WERI-Rb-1 (cell line): ENCODE measurements around the gene RNF208.
A peak's percentile ranks its signal among the peaks of the same experiment; 100 is the strongest.

Experiments used
- DNase-seq: peaks from one replicate; pipeline ENCODE4 v3.0.0-alpha.2; 2020
- H3K27ac ChIP-seq: fragments of 250-450 bp; sonication (Bioruptor Pico); 2 replicates; pipeline ENCODE4 v1.5.1; 2020; ENCODE audit warnings: mild to moderate bottlenecking, moderate library complexity
- H3K27me3 ChIP-seq: fragments of 250-450 bp; sonication (Bioruptor Pico); 2 replicates; pipeline ENCODE4 v1.5.1; 2021; ENCODE audit warnings: mild to moderate bottlenecking, low read depth, moderate library complexity; ENCODE audit not compliant: insufficient read depth, severe bottlenecking
- H3K36me3 ChIP-seq: fragments of 250-450 bp; sonication (Bioruptor Pico); 2 replicates; pipeline ENCODE4 v1.5.1; 2020; ENCODE audit warnings: mild to moderate bottlenecking, moderate library complexity
- H3K4me3 ChIP-seq: 2 replicates; pipeline ENCODE4 v1.5.1; 2011; ENCODE audit warnings: low read depth, mild to moderate bottlenecking, control low read depth, low read length
- H3K9me3 ChIP-seq: fragments of 250-450 bp; sonication (Bioruptor Pico); 2 replicates; pipeline ENCODE4 v1.5.1; 2021; ENCODE audit warnings: mild to moderate bottlenecking, moderate library complexity; ENCODE audit not compliant: severe bottlenecking
- CTCF ChIP-seq: IDR thresholded peaks from 2 replicates; pipeline ENCODE4 v1.5.1; 2011; ENCODE audit warnings: low read depth, mild to moderate bottlenecking, control low read depth, inconsistent platforms, low read length

The RNF208 gene

GRCh38 chr9:137195525-137196220 lies 26.4 kb downstream of the RNF208 start:
- Histone ChIP-seq H3K27ac (peak overlapping the region; percentile 77), H3K27me3 (no peaks in the 10 kb centered on the region), H3K4me3 (no peak overlapping the region), H3K36me3 (no peaks in the 10 kb centered on the region; the same call in 1 of the 2 replicates), H3K9me3 (no peaks in the 10 kb centered on the region)
- no peak for TF ChIP-seq CTCF
- DNase-seq, result peak; percentile 54

GRCh38 chr9:137194909-137195308 lies 27.1 kb downstream of the RNF208 start:
- TF ChIP-seq CTCF, result no peak
- DNase-seq, result peak; percentile 30
- peaks cover 3% of the 10 kb centered on the region; the same call in 1 of the 2 replicates for H3K36me3 ChIP-seq
- peak overlapping the region; percentile 77 for H3K27ac ChIP-seq
- no peak overlapping the region for H3K4me3 ChIP-seq
- H3K27me3 ChIP-seq, result no peaks in the 10 kb centered on the region
- H3K9me3 ChIP-seq, result no peaks in the 10 kb centered on the region

GRCh38 chr9:137194388-137194787 lies 27.7 kb downstream of the RNF208 start:
- Histone ChIP-seq H3K9me3 (no peaks in the 10 kb centered on the region), H3K27me3 (no peaks in the 10 kb centered on the region), H3K36me3 (peaks cover 4% of the 10 kb centered on the region; the same call in 1 of the 2 replicates), H3K27ac (peak overlapping the region; percentile 77), H3K4me3 (no peak overlapping the region)
- peak; percentile 52 for DNase-seq
- TF ChIP-seq CTCF, result no peak

DNA sequence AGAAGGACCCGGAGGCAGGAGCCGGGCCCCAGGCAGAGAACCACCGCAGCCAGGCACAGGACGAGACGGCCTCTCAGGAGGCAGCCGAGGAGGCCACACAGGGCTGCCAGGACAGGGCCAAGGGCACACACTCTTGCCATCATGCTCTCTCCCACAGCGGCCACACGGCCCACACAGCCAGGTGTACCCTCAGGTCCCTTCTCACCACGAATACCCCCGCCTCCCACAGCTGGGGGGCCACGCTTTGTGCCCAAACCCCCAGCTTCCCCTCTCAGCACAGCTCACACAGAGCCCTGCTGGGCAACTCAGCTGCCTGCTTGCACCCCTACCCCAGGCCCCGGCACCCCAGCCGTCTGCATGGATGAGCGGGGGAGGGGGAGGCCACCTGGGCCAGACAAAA lies 28.3 kb downstream of the RNF208 start:
- no peak for TF ChIP-seq CTCF
- peaks cover 4% of the 10 kb centered on the region; the same call in 1 of the 2 replicates for H3K36me3 ChIP-seq
- H3K27ac ChIP-seq, result peak overlapping the region; percentile 77
- DNase-seq, result no peak
- no peak overlapping the region for H3K4me3 ChIP-seq
- H3K9me3 ChIP-seq, result no peaks in the 10 kb centered on the region
- no peaks in the 10 kb centered on the region for H3K27me3 ChIP-seq

DNA sequence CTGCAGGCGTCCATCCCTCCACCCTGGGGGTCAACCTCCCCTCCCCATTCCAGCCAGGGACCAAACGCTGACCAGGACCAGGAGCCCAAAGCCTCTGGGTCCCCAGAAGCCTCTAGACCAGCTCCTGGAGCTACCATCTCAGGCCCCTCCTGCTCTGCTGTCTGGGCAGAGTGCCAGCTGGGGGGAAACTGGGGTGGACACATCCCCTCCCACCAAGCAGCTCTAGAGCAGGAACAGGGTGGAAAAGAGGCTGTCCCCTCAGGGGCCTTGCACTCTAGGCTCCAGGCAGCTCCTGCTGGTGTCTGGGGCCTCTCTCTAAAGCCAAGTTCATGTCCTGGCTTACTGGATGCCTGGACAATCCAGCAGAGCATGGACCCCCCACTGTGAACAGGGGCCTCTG lies 29.2 kb downstream of the RNF208 start:
- no peaks in the 10 kb centered on the region for H3K27me3 ChIP-seq
- no peak overlapping the region for H3K27ac ChIP-seq
- TF ChIP-seq CTCF, result no peak
- peaks cover 4% of the 10 kb centered on the region; the same call in 1 of the 2 replicates for H3K36me3 ChIP-seq
- no peak overlapping the region for H3K4me3 ChIP-seq
- no peak for DNase-seq
- H3K9me3 ChIP-seq, result no peaks in the 10 kb centered on the region

DNA sequence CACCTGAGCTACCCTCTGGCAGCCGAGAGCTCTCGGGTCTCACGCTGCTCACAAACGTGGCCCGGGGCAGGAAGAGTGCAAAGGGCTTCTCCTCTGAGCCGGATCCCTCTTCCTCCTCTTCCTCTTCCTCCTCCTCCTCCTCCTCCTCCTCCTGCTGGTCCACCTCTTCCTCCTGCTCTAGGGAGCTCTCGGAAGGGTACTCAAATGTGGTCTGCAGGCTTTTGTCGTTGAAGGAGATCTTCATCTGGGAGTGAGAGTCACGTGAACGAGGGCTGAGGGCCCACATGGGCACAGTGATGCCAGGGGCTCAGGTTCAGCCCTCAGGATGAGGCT lies 29.6 kb downstream of the RNF208 start:
- Histone ChIP-seq H3K36me3 (peaks cover 4% of the 10 kb centered on the region; the same call in 1 of the 2 replicates), H3K9me3 (no peaks in the 10 kb centered on the region), H3K27ac (no peak overlapping the region), H3K27me3 (no peaks in the 10 kb centered on the region), H3K4me3 (no peak overlapping the region)
- no peak for DNase-seq
- no peak for TF ChIP-seq CTCF
